OCI-LY3 (cell line): Measurements from ENCODE around the gene XXYLT1.

Experiments
- H2AFZ ChIP-seq: fragments of 200-600, 300-600 bp; shearing (Covaris generic); 2 replicates; pipeline ENCODE4 v1.6.0; 2014; ENCODE audit warnings: antibody characterized with exemption, low read depth, low read length
- H3K27ac ChIP-seq: fragments of 200-600, 300-600 bp; sonication (generic); 2 replicates; pipeline ENCODE4 v1.5.1; 2014; ENCODE audit warnings: mild to moderate bottlenecking, low read length, moderate library complexity, mixed read lengths
- H3K27me3 ChIP-seq: fragments of 200-600, 300-600 bp; sonication (generic); 2 replicates; pipeline ENCODE4 v1.6.1; 2014; ENCODE audit warnings: low read depth, low read length, mixed read lengths
- H3K36me3 ChIP-seq: fragments of 200-600, 300-600 bp; sonication (generic); replicated peaks from 2 replicates; pipeline ENCODE3; 2014; ENCODE audit warnings: low read depth, low read length, mixed read lengths
- H3K4me1 ChIP-seq: fragments of 300-600, 200-600 bp; sonication (generic); 2 replicates; pipeline ENCODE4 v1.6.1; 2014; ENCODE audit warnings: low read length, mixed read lengths
- H3K4me2 ChIP-seq: fragments of 200-600, 300-600 bp; sonication (generic); 2 replicates; pipeline ENCODE4 v1.6.1; 2014; ENCODE audit warnings: low read length, mixed read lengths
- H3K4me3 ChIP-seq: fragments of 300-600, 200-600 bp; sonication (generic); 2 replicates; pipeline ENCODE4 v1.5.1; 2014; ENCODE audit warnings: antibody characterized with exemption, mild to moderate bottlenecking, low read length, moderate library complexity
- H3K79me2 ChIP-seq: fragments of 300-600, 200-600 bp; shearing (Covaris generic); 2 replicates; pipeline ENCODE4 v1.6.1; 2014; ENCODE audit warnings: mild to moderate bottlenecking, low read length, mixed read lengths
- H3K9ac ChIP-seq: fragments of 300-600, 200-600 bp; shearing (Covaris generic); 2 replicates; pipeline ENCODE4 v1.6.0; 2014; ENCODE audit warnings: mild to moderate bottlenecking, low read length, moderate library complexity
- H3K9me3 ChIP-seq: fragments of 200-600, 300-600 bp; shearing (Covaris generic); 2 replicates; pipeline ENCODE4 v1.6.1; 2014; ENCODE audit warnings: low read length, mixed read lengths; ENCODE audit not compliant: insufficient read depth
- H4K20me1 ChIP-seq: fragments of 200-600, 300-600 bp; sonication (generic); 2 replicates; pipeline ENCODE4 v1.6.1; 2016; ENCODE audit warnings: low read length, mixed read lengths; ENCODE audit not compliant: insufficient read depth
- EZH2phosphoT487 ChIP-seq: fragments of 200-600 bp; shearing (Covaris generic); IDR thresholded peaks from 2 replicates; pipeline ENCODE4 v1.6.1; 2018; ENCODE audit warnings: antibody characterized with exemption, mixed run types, low read depth
- TF ChIP-seq, protein P1 (sequence below): fragments of 200-600, 300-600 bp; sonication (generic); IDR thresholded peaks from 2 replicates; pipeline ENCODE4 v1.5.1; 2014; ENCODE audit warnings: antibody characterized with exemption, low read length, low read depth

Gene XXYLT1

DNA sequence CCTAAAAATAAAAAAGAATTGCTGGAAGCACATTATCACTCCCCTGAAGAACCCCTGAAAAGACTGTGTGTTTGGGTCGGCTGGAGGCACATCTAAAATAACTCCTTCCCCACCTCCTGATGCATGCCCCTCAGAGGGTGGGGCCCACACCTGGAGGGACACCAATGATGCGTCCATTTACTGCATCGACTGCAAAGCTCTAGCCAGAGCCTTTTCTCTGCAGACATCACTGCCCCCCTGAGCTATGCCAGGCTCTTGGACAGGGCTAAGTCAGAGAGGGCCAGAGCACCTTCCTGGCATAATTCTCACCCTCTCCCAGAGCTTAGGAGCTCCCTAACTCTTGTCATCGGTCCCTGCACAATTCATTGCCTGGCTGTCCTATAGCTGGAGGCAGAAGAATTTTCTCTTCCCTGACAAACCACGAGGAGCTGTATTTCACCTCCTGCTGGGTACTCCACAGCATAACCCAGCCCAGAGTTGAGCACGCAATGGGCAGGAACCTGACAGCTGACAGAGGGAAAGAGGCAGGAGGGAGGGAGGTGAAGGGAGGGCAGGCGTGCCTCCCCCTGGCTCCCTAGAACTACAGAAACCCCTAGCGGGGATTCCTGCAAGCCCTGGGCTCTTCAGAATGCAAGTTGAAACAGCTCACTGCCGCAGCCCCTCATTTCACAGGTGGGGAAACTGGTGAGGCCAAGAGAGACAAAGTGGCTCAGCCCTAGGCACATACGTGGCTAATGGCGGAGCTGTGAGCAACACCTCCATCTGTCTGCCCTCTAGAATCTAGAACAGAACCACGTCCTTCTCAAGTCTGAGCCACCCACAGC is 46.6 kb downstream of the XXYLT1 start:
- Histone ChIP-seq H3K4me1 (peaks cover 5% of the 10 kb centered on the region), H3K4me3 (no peak overlapping the region), H3K27me3 (no peaks in the 10 kb centered on the region), H3K27ac (no peak overlapping the region), H3K4me2 (no peak overlapping the region), H2AFZ (no peak overlapping the region), H3K36me3 (peaks cover 3% of the 10 kb centered on the region), H3K79me2 (no peaks in the 10 kb centered on the region), H3K9ac (no peak overlapping the region), H3K9me3 (no peaks in the 10 kb centered on the region), H4K20me1 (no peaks in the 10 kb centered on the region)
- TF ChIP-seq, protein P1, sequence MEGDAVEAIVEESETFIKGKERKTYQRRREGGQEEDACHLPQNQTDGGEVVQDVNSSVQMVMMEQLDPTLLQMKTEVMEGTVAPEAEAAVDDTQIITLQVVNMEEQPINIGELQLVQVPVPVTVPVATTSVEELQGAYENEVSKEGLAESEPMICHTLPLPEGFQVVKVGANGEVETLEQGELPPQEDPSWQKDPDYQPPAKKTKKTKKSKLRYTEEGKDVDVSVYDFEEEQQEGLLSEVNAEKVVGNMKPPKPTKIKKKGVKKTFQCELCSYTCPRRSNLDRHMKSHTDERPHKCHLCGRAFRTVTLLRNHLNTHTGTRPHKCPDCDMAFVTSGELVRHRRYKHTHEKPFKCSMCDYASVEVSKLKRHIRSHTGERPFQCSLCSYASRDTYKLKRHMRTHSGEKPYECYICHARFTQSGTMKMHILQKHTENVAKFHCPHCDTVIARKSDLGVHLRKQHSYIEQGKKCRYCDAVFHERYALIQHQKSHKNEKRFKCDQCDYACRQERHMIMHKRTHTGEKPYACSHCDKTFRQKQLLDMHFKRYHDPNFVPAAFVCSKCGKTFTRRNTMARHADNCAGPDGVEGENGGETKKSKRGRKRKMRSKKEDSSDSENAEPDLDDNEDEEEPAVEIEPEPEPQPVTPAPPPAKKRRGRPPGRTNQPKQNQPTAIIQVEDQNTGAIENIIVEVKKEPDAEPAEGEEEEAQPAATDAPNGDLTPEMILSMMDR = no peak

DNA sequence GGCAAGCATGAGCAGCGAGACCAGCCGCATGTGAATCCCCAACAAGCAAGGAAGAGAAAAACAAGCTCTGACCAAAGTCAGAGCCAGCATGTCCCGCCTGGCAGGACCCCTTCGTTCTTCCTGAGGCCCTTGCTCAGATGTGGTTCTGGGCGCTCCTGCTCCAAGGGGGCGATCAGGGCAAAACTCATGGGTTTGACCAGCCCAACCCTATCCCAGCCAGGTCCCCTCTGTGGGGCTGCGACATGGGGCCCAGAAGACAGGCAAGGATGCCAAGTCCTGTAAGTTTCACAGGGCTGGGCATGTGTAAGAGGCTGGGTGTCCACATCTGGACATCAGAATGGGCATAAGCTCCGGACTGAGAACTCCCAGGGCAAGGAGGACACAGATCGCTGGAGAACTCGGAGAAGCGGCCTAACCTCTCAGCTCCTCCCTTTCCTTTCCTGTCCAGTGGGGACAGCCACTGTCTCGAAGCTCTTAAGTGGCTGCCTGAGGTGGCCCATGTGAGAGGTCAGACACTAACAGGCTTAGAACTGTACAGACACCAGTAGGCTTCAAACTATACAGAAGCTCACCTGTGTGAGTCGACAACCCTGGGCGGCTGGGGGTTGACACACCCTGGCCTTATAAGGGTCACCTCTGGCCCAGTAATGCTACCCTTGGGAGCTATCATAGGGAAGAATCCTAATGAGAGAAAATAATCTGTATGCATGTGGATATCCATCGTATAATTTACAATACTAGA is 48.9 kb downstream of the XXYLT1 start:
- no peaks in the 10 kb centered on the region for H3K27me3 ChIP-seq
- peaks cover 3% of the 10 kb centered on the region for H3K36me3 ChIP-seq
- H3K27ac ChIP-seq = no peak overlapping the region
- H2AFZ ChIP-seq = no peak overlapping the region
- H3K4me2 ChIP-seq = no peak overlapping the region
- no peaks in the 10 kb centered on the region for H3K9me3 ChIP-seq
- H3K4me1 ChIP-seq = peaks cover 3% of the 10 kb centered on the region
- TF ChIP-seq, protein P1 = no peak
- TF ChIP-seq EZH2phosphoT487 = no peak
- H3K79me2 ChIP-seq = no peaks in the 10 kb centered on the region
- H3K4me3 ChIP-seq = no peak overlapping the region
- no peaks in the 10 kb centered on the region for H4K20me1 ChIP-seq
- H3K9ac ChIP-seq = no peak overlapping the region

DNA sequence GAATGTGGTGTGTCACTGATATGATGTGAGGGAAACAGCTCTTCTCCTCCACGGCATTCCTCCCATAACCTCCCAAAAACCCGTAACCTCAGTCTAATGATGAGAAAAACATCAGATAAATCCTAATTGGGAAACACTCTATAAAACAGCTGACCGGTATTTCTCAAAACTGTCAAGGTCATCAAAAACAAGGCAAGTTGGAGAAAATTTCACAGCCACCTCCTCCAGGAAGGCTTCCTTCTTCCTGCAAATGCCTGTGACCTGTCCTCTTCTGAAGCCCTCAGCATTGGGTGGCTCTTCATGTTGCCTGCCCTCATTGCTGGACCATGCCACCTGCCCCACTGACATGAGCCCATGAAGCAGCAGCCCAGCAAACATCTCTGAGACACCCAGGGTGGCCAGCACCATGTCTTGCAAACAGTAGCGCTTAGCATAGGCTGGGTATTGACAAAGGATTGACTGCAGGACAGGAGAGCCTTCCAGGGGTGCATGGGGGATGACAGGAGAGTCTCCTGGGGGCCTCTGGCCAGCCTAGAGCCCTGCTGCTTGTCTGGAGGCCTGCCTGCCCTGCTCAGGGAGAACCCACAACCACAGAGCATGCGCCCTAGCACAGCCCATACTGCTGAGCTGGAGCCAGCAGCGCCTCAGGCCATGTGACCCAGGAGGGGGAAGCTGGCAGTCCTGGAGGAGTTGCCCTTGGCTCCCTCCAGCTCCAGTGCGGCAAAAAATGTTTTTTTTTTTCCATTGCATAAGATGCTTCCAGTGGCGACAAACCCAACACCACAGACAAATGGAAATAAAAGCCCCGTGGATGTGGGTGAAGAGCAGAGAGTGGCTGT is 49.7 kb downstream of the XXYLT1 start:
- Histone ChIP-seq H3K9me3 (no peaks in the 10 kb centered on the region), H3K9ac (no peak overlapping the region), H3K36me3 (peaks cover 3% of the 10 kb centered on the region), H3K27ac (no peak overlapping the region), H3K27me3 (no peaks in the 10 kb centered on the region), H3K4me2 (no peak overlapping the region), H2AFZ (no peak overlapping the region), H3K79me2 (no peaks in the 10 kb centered on the region), H4K20me1 (no peaks in the 10 kb centered on the region), H3K4me3 (no peak overlapping the region), H3K4me1 (no peaks in the 10 kb centered on the region)
- TF ChIP-seq, protein P1 = no peak
- no peak for TF ChIP-seq EZH2phosphoT487
